Peyer's patch (tissue), 4 donors: ENCODE data around the gene SLC36A1.

ENCODE experiments used
- POLR2A ChIP-seq, 2 donors: fragments of 450-650 bp; IDR thresholded peaks; one replicate each; pipeline ENCODE4 v1.5.1; 2017; ENCODE audit warnings: antibody characterized with exemption in 2 of 2, mild to moderate bottlenecking in 2 of 2, moderate library complexity in 2 of 2
- TF ChIP-seq, protein P1 (sequence below), 6 experiments: fragments of 450-650 bp in 4 of 6; fragments of 200-600 bp in 2 of 6; sonication (generic) in 1 of 6; IDR thresholded peaks; one replicate each; pipeline ENCODE4 v1.5.1; 2017 to 2019; ENCODE audit warnings: antibody characterized with exemption in 6 of 6, mild to moderate bottlenecking in 3 of 6, moderate library complexity in 1 of 6

GRCh38 chr5:151483176-151483575 is 35.8 kb downstream of the SLC36A1 start:
- TF ChIP-seq, protein P1, sequence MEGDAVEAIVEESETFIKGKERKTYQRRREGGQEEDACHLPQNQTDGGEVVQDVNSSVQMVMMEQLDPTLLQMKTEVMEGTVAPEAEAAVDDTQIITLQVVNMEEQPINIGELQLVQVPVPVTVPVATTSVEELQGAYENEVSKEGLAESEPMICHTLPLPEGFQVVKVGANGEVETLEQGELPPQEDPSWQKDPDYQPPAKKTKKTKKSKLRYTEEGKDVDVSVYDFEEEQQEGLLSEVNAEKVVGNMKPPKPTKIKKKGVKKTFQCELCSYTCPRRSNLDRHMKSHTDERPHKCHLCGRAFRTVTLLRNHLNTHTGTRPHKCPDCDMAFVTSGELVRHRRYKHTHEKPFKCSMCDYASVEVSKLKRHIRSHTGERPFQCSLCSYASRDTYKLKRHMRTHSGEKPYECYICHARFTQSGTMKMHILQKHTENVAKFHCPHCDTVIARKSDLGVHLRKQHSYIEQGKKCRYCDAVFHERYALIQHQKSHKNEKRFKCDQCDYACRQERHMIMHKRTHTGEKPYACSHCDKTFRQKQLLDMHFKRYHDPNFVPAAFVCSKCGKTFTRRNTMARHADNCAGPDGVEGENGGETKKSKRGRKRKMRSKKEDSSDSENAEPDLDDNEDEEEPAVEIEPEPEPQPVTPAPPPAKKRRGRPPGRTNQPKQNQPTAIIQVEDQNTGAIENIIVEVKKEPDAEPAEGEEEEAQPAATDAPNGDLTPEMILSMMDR (IDR thresholded peaks at IDR 0.05) = no peak
- no peak for TF ChIP-seq POLR2A (IDR thresholded peaks at IDR 0.05)
